Sigmoid colon (tissue), 4 donors: ENCODE data around the gene ZNF275.

Experiments used
- EP300 ChIP-seq, 4 donors: sonication (generic); formaldehyde crosslinking; IDR thresholded peaks; one replicate each; pipeline ENCODE4 v1.6.1; 2017; ENCODE audit warnings: antibody characterized with exemption in 4 of 4
- POLR2A ChIP-seq, 2 donors: fragments of 450-650 bp; IDR thresholded peaks; one replicate each; pipeline ENCODE4 v1.6.1; 2016; ENCODE audit warnings: antibody characterized with exemption in 2 of 2, mild to moderate bottlenecking in 2 of 2, moderate library complexity in 2 of 2
- POLR2AphosphoS5 ChIP-seq, 4 donors: sonication (generic); formaldehyde crosslinking; IDR thresholded peaks; one replicate each; pipeline ENCODE4 v1.6.1; 2017; ENCODE audit warnings: antibody characterized with exemption in 4 of 4
- TF ChIP-seq, protein P1 (sequence below), 4 experiments: fragments of 450-650 bp in 3 of 4; fragments of 200-600 bp in 1 of 4; IDR thresholded peaks; one replicate each; pipeline ENCODE4 v1.5.1; 2016 to 2019; ENCODE audit warnings: antibody characterized with exemption in 4 of 4, mild to moderate bottlenecking in 3 of 4, moderate library complexity in 2 of 4

- TF ChIP-seq POLR2A (IDR thresholded peaks at IDR 0.05) (no peak), POLR2AphosphoS5 (IDR thresholded peaks at IDR 0.05) (no peak), EP300 (IDR thresholded peaks at IDR 0.05) (no peak)
- TF ChIP-seq, protein P1, sequence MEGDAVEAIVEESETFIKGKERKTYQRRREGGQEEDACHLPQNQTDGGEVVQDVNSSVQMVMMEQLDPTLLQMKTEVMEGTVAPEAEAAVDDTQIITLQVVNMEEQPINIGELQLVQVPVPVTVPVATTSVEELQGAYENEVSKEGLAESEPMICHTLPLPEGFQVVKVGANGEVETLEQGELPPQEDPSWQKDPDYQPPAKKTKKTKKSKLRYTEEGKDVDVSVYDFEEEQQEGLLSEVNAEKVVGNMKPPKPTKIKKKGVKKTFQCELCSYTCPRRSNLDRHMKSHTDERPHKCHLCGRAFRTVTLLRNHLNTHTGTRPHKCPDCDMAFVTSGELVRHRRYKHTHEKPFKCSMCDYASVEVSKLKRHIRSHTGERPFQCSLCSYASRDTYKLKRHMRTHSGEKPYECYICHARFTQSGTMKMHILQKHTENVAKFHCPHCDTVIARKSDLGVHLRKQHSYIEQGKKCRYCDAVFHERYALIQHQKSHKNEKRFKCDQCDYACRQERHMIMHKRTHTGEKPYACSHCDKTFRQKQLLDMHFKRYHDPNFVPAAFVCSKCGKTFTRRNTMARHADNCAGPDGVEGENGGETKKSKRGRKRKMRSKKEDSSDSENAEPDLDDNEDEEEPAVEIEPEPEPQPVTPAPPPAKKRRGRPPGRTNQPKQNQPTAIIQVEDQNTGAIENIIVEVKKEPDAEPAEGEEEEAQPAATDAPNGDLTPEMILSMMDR (IDR thresholded peaks at IDR 0.05): no peak
Observed at GRCh38 chrX:153374426-153374825, 40.5 kb downstream of the ZNF275 start.
